BE2C (cell line): ENCODE results near the gene MOB3A.

Source experiments
- DNase-seq: peaks from one replicate; pipeline ENCODE4 v3.0.0-alpha.2; 2020
- H3K27me3 ChIP-seq: fragments of 250-450 bp; sonication (Bioruptor Pico); 2 replicates; pipeline ENCODE4 v1.5.1; 2020; ENCODE audit warnings: mild to moderate bottlenecking
- H3K36me3 ChIP-seq: fragments of 250-450 bp; sonication (Bioruptor Pico); 2 replicates; pipeline ENCODE4 v1.5.1; 2020; ENCODE audit warnings: mild to moderate bottlenecking
- H3K4me1 ChIP-seq: fragments of 250-450 bp; sonication (Bioruptor Pico); 2 replicates; pipeline ENCODE4 v1.5.1; 2020
- H3K4me3 ChIP-seq: 2 replicates; pipeline ENCODE4 v1.5.1; 2011; ENCODE audit warnings: low read depth, low read length
- H3K9me3 ChIP-seq: fragments of 250-450 bp; sonication (Bioruptor Pico); 2 replicates; pipeline ENCODE4 v1.5.1; 2020
- TF ChIP-seq, protein P1 (sequence below): IDR thresholded peaks from 2 replicates; pipeline ENCODE4 v1.5.1; 2012; ENCODE audit warnings: mild to moderate bottlenecking, low read depth, low read length

Gene MOB3A

DNA sequence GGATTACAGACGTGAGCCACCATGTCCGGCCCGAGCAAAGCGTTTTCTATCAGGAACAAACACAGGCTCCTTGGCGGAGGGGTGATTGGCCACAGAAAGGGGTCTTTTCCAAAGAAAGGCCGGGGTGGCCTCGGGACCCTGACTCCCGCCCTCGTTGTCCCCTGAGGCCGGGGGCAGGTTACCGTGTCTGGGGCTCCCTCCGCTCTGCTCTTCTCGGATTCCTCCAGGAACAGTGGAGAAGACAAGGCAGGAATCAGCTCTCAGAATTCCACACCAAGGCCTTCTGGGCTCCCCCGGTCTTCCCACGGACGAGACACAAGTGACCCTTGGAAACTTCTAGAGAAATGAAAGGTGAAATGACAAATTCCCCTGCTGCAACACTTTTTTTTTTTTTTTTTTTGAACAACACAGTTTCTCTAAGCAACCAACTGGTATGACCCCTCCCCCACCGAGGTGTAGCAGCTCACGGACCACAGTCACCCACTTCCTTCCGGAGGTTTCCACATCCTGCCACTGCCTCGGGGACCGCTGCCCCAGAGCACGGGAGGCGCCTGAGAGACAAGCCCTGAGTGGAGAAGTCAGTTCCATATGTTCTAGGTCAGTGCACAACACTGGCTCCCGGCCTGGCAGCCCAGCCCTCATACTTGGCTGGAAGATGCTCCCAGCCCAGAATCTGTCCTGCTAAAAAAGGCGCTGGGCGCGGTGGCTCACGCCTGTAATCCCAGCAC lies 11.0 kb downstream of the MOB3A start:
- H3K27me3 ChIP-seq = no peaks in the 10 kb centered on the region
- peaks cover 14% of the 10 kb centered on the region for H3K4me1 ChIP-seq
- H3K36me3 ChIP-seq = no peaks in the 10 kb centered on the region
- H3K9me3 ChIP-seq = no peaks in the 10 kb centered on the region
- TF ChIP-seq, protein P1, sequence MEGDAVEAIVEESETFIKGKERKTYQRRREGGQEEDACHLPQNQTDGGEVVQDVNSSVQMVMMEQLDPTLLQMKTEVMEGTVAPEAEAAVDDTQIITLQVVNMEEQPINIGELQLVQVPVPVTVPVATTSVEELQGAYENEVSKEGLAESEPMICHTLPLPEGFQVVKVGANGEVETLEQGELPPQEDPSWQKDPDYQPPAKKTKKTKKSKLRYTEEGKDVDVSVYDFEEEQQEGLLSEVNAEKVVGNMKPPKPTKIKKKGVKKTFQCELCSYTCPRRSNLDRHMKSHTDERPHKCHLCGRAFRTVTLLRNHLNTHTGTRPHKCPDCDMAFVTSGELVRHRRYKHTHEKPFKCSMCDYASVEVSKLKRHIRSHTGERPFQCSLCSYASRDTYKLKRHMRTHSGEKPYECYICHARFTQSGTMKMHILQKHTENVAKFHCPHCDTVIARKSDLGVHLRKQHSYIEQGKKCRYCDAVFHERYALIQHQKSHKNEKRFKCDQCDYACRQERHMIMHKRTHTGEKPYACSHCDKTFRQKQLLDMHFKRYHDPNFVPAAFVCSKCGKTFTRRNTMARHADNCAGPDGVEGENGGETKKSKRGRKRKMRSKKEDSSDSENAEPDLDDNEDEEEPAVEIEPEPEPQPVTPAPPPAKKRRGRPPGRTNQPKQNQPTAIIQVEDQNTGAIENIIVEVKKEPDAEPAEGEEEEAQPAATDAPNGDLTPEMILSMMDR = no peak
- H3K4me3 ChIP-seq = no peak overlapping the region
- DNase-seq = no peak

DNA sequence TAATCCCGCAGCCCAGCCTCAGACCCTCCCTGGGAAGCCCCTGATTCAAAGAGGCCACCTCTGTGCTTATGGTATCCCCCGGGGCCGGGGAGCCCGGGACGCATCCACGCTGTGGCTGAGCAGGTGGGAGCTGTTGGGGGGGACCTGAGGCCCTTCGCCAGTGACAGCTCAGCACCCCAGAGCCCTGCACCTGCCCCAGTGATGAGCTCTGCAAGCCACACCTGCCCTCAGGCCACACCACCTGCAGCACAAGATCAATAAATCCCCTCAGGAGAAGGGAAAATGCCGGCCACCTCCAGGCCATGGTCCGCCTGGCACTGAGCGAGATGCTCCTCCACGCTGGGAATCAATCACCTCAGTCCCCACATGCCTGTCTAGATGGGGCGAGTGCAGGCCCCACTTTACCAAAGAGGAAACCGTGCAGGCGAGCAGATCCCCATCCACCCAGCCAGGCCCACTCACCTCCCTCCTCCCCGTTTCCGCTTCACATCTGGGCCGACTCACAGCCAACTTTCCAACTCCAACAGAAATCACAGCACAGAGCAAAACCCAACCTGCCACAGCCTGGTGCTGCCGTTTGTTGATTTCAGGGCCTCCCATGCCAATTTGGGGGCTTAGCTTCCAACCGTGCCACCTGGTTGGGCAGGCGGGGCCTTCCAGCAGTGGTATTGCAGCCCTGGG lies 12.8 kb downstream of the MOB3A start:
- DNase-seq = no peak
- TF ChIP-seq, protein P1 = no peak
- Histone ChIP-seq H3K27me3 (no peaks in the 10 kb centered on the region), H3K4me1 (no peaks in the 10 kb centered on the region), H3K9me3 (no peaks in the 10 kb centered on the region), H3K36me3 (no peaks in the 10 kb centered on the region), H3K4me3 (no peak overlapping the region)

DNA sequence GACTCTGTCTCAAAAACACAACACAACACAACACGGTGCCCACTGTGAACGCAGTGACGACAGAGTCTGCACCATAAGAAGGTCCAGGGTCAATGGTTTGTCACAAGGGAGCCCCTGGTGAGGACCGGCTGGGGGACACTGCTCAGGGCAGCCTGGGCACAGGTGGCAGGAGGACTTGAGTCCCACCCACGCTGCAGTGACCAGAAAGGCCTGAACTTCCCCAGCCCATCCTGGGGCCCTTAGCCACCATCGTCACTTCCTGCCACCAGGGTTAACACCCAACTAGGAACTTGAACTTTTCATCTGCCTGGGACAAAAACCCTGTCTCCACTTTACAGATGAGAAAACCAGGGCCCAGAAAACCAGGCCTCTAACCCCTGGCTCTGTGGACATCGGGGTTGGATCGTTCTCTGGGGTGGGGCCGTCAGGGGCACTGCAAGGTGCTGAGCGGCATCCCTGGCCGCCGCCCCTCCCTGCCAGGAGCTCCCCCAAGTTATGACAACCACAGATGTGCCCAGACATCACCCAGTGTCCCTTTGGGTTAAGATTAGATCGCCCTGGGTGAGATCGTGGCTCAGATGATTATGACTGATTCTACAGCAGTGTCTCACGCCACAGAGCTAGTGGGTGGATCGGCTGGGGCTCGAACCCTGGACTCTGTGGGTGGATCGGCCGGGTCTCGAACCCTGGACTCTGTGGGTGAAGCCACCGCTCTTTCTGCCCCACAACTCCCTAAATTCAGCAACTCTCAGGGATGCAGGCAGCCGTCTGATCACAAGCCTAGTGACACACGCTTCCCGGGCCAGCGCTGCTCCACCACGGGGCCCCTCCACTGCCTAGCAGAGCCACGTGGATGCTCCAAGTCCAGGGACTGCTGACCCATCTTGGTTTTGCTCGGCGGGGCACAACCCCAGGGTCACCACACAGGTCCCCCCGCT lies 14.0 kb downstream of the MOB3A start:
- 0 out of 2 replicates have a peak, but pooled peaks cover 3% of the 10 kb centered on the region for H3K36me3 ChIP-seq
- TF ChIP-seq, protein P1 = no peak
- DNase-seq = no peak
- no peaks in the 10 kb centered on the region for H3K27me3 ChIP-seq
- no peaks in the 10 kb centered on the region for H3K9me3 ChIP-seq
- no peak overlapping the region for H3K4me3 ChIP-seq
- no peaks in the 10 kb centered on the region for H3K4me1 ChIP-seq

DNA sequence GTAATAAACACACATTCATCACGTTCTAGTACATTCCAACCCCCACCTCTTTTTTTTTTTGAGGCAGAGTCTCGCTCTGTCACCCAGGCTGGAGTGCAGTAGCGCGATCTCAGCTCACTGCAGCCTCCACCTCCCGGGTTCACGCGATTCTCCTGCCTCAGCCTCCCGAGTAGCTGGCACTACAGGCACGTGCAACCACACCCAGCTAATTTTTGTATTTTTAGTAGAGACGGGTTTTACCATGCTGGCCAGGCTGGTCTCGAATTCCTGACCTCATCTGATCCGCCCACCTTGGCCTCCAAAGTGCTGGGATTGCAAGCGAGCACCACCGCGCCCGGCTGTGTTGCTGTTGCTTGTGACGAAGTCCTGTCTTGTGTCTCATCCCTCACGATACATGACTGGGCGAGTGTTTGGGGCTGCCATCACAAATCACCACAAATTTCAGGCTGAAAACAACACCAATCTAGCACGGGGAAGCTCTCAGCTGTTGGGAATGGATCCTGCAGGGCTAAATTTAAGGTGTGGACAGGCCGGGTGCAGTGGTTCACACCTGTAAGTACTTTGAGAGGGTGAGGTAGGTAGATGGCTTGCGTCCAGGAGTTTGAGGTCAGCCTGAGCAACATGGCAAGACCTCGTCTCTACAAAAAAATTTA lies 15.7 kb downstream of the MOB3A start:
- H3K27me3 ChIP-seq = no peaks in the 10 kb centered on the region
- H3K4me1 ChIP-seq = no peaks in the 10 kb centered on the region
- no peak overlapping the region for H3K4me3 ChIP-seq
- H3K36me3 ChIP-seq = peaks cover 6% of the 10 kb centered on the region; the same call in 1 of the 2 replicates
- no peak for DNase-seq
- no peaks in the 10 kb centered on the region for H3K9me3 ChIP-seq
- TF ChIP-seq, protein P1 = no peak

DNA sequence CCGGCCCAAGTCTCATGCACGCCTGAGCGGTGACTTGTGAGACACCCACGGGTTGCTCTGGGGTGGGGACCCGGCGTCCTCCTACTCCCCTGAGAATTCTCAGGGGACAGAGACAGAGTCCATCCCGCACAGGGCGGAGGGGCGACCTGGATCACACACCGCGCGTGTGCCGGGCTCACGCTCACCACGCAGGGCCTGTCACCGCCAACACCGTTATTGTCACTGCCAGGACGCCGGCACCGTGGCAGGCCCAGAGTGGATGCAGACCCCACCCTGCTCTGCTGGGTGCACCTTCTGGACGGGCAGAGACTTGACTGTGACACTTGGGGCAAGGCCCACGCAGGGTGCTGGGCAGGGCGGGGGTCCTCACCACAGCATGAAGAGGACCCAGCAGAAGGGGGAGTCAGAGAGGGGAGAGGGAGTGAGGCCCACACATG lies 16.2 kb downstream of the MOB3A start:
- DNase-seq = no peak
- Histone ChIP-seq H3K4me1 (no peaks in the 10 kb centered on the region), H3K27me3 (no peaks in the 10 kb centered on the region), H3K9me3 (no peaks in the 10 kb centered on the region), H3K4me3 (no peak overlapping the region), H3K36me3 (peaks cover 7% of the 10 kb centered on the region; the same call in 1 of the 2 replicates)
- TF ChIP-seq, protein P1 = no peak
